Keratinocyte (primary cell): Measurements from ENCODE around the gene TP53TG3D. TPM values are rescaled to one million over a fixed set of nuclear protein-coding genes. Genes with fewer than 3 reads are reported as not detected.
"Not testable (repeated sequence)": the region's sequence is repeated elsewhere in the genome, so short reads cannot be mapped to it uniquely, and the experiment has no call there.

Experiments used
- DNase-seq: peaks from one replicate; pipeline ENCODE4 v3.0.0-alpha.2; 2011; ENCODE audit warnings: low read depth, missing footprints, low spot score
- FAIRE-seq: peaks from 2 replicates; lab custom pipeline; 2011; peaks lifted over from hg19 to GRCh38; lab: Jason Lieb, UNC
- H2AFZ ChIP-seq: 2 replicates; pipeline ENCODE4 v1.6.0; 2012; ENCODE audit warnings: low read length, control low read depth, inconsistent platforms; ENCODE audit not compliant: control insufficient read depth
- H3K27ac ChIP-seq: 2 replicates; pipeline ENCODE4 v1.5.1; 2011; ENCODE audit warnings: low read length; ENCODE audit not compliant: control insufficient read depth, insufficient read depth
- H3K27me3 ChIP-seq: 3 replicates; pipeline ENCODE4 v1.6.0; 2011; ENCODE audit warnings: low read length; ENCODE audit not compliant: control insufficient read depth, insufficient read depth; ENCODE audit errors: extremely low read depth
- H3K36me3 ChIP-seq, 2 experiments: 2 replicates in 1 of 2; 3 replicates in 1 of 2; pipeline ENCODE4 v1.5.1; 2011; ENCODE audit warnings: low read length in 2 of 2, mild to moderate bottlenecking in 1 of 2; ENCODE audit not compliant: control insufficient read depth in 2 of 2, insufficient read depth in 2 of 2; ENCODE audit errors: extremely low read depth in 1 of 2
- H3K4me1 ChIP-seq: 3 replicates; pipeline ENCODE4 v1.5.1; 2011; ENCODE audit warnings: low read length; ENCODE audit not compliant: control insufficient read depth, insufficient read depth; ENCODE audit errors: extremely low read depth
- H3K4me2 ChIP-seq: 3 replicates; pipeline ENCODE4 v1.6.0; 2011; ENCODE audit warnings: low read depth, low read length; ENCODE audit not compliant: control insufficient read depth, insufficient read depth; ENCODE audit errors: extremely low read depth
- H3K4me3 ChIP-seq, 3 experiments: fragments of 200-600 bp in 1 of 3; sonication (generic) in 1 of 3; 2 replicates in 2 of 3; 3 replicates in 1 of 3; pipeline ENCODE4 v1.5.1; 2011 to 2016; ENCODE audit warnings: low read length in 3 of 3, mild to moderate bottlenecking in 3 of 3, control low read depth in 2 of 3, inconsistent platforms in 1 of 3, low read depth in 1 of 3, mixed read lengths in 1 of 3, mixed run types in 1 of 3, moderate library complexity in 1 of 3; ENCODE audit not compliant: control insufficient read depth in 2 of 3, insufficient read depth in 2 of 3; ENCODE audit errors: extremely low read depth in 1 of 3
- H3K79me2 ChIP-seq: 2 replicates; pipeline ENCODE4 v1.6.0; 2012; ENCODE audit warnings: low read length; ENCODE audit not compliant: control insufficient read depth, insufficient read depth
- H3K9ac ChIP-seq: 3 replicates; pipeline ENCODE4 v1.6.0; 2011; ENCODE audit warnings: low read length; ENCODE audit not compliant: control insufficient read depth, insufficient read depth; ENCODE audit errors: extremely low read depth
- H3K9me1 ChIP-seq: 3 replicates; pipeline ENCODE4 v1.6.0; 2011; ENCODE audit warnings: low read length; ENCODE audit not compliant: control insufficient read depth, insufficient read depth; ENCODE audit errors: extremely low read depth
- H3K9me3 ChIP-seq: 2 replicates; pipeline ENCODE4 v1.5.1; 2012; ENCODE audit warnings: low read depth, low read length; ENCODE audit not compliant: control insufficient read depth
- H4K20me1 ChIP-seq: 3 replicates; pipeline ENCODE4 v1.6.0; 2011; ENCODE audit warnings: low read length; ENCODE audit not compliant: control insufficient read depth, insufficient read depth; ENCODE audit errors: extremely low read depth
- dilution Hi-C: fragments of 300-500 bp; cut with MboI; formaldehyde crosslinking; loops from one replicate; pipeline ENCODE4 v1.7.0; 2020; ENCODE audit warnings: low sequenced_read_pairs; ENCODE audit not compliant: extremely low pct_ligation_motif_present
- polyA plus RNA-seq, 5 experiments: library from polyadenylated mRNA; depleted of rRNA in 3 of 5; stranded (reverse) in 3 of 5; stranded (forward) in 1 of 5; unstranded in 1 of 5; fragments of >200 nt; gene quantifications; 1 replicate in 1 of 5; 2 replicates in 3 of 5; 3 replicates in 1 of 5; pipeline versions ENCODE4 v1.2.1 to v1.2.3, GENCODE V29; 2011 to 2012; ENCODE audit warnings: missing spikeins in 2 of 5, low read depth in 1 of 5, low replicate concordance in 1 of 5
- small RNA-seq, 3 experiments: library from RNA; depleted of rRNA; stranded (forward); fragments of <200 nt; gene quantifications; one replicate each; pipeline ENCODE3, GENCODE V24; 2012; ENCODE audit warnings: low read depth in 3 of 3, low replicate concordance in 1 of 3; ENCODE audit not compliant: insufficient read length in 3 of 3

TP53TG3D gene
- polyA plus RNA-seq, 1 donor (not counting 4 experiments of a cell fraction or from before 2014, with no cell fraction given) = 0.29 TPM

- H3K4me1 ChIP-seq, H3K9me3 ChIP-seq, FAIRE-seq, DNase-seq, H3K9me1 ChIP-seq, H3K27me3 ChIP-seq, H3K27ac ChIP-seq, H4K20me1 ChIP-seq, H2AFZ ChIP-seq, H3K36me3 ChIP-seq, H3K9ac ChIP-seq, dilution Hi-C loops, H3K4me2 ChIP-seq, H3K4me3 ChIP-seq, H3K79me2 ChIP-seq: not testable (repeated sequence)
Observed at GRCh38 chr16:32289197-32289596, 36.1 kb downstream of the TP53TG3D start.

- H4K20me1 ChIP-seq, H3K4me3 ChIP-seq, H3K27ac ChIP-seq, H2AFZ ChIP-seq, dilution Hi-C loops, H3K4me2 ChIP-seq, DNase-seq, FAIRE-seq, H3K4me1 ChIP-seq, H3K79me2 ChIP-seq, H3K9me3 ChIP-seq, H3K9ac ChIP-seq, H3K36me3 ChIP-seq, H3K9me1 ChIP-seq, H3K27me3 ChIP-seq: not testable (repeated sequence)
Observed at GRCh38 chr16:32302776-32303175, 49.7 kb downstream of the TP53TG3D start.

Small RNAs within 50 kb of the gene (small RNA-seq; reads per million reads assigned to genes)
- gene AC133485.1 (0 reads per million in 3 experiments), gene AC140878.1 (0 reads per million in 3 experiments)
